Muscle of arm (tissue), 14 donors: ENCODE data around the gene PGLYRP4. TPM values are rescaled to one million over a fixed set of nuclear protein-coding genes. Genes with fewer than 3 reads are reported as not detected.

ENCODE experiments used
- DNase-seq: peaks from one replicate; pipeline ENCODE4 v3.0.0-alpha.2; 2013
- long read RNA-seq, 11 donors: transcript quantifications; one replicate each; lab custom pipeline, GENCODE V29; 2026
- polyA plus RNA-seq, 12 donors: library from polyadenylated mRNA; unstranded; fragments of 120-200 nt; gene quantifications; one replicate each; pipeline ENCODE4 v1.2.1, GENCODE V29; 2013; ENCODE audit not compliant: insufficient read length in 12 of 12

The PGLYRP4 gene
- 1 to 10 TPM in 3 of 12 donors, not detected in 9; 1.9 to 5.6 (median 1.9) TPM for polyA plus RNA-seq
- long read RNA-seq, donor 1, partial matches to known transcripts: 79 of 122 reads
- long read RNA-seq, donor 1, other reads (novel, unspliced or antisense): 43 of 122 reads
- long read RNA-seq, donor 2: 0 reads
- long read RNA-seq, donor 3: 0 reads
- long read RNA-seq, donor 4: 0 reads
- long read RNA-seq, donor 5: 0 reads
- long read RNA-seq, donor 6: 0 reads
- long read RNA-seq, donor 7: 0 reads
- long read RNA-seq, donor 8: 0 reads
- long read RNA-seq, donor 9: 0 reads
- long read RNA-seq, donor 10: 0 reads
- long read RNA-seq, donor 11: 0 reads

- no peak for DNase-seq
Measured at GRCh38 chr1:153348511-153349362, at the start of gene PGLYRP4. TSS of gene PGLYRP4 (minus strand) at chr1:153348841. CDS start at chr1:153347932, 909 bp downstream.

- no peak for DNase-seq
Measured at GRCh38 chr1:153397924-153398651, 49.4 kb upstream of the PGLYRP4 start.

DNA sequence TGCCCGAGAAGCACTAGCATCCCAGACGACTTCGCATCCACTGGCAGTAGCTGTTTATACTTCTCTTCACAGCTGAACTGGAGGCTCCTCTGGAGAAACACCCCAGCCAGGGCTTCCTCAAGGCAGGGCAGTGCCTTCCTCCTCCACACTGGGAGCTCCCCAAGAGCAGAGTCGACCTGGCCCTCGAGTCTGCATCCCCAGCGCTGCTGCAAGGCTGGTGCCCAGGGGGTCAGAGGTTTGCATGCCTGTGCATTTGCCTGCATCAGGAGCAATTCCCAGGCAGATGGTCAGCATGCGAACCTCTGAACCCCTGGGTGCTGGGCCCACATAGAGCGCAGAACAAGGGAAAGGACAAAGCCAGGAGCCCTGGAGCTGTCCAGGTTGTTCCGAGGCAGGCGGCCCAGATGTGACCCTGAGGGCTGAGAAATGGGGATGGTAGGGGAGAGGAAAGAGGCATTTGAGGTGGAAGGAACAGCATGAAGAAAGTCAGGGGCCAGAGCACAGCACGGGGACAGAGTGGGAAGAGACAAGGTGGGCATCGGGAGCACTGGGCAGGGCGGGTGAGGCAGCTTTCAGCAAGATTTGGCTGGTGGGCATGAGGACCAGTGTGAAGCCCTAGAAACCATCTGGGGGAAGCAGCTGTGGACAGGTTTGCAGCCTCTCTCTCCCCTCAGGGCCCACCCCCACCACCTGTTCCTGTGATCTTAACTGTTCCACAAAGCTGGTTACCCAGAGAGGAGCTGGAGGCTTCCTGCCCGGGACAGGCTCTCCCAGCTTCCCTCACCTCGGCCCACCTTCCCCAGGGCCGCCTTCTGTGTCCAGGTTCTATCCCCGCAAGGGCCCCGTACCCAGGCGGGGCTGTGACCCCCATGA, 48.6 kb upstream of the PGLYRP4 start:
- no peak for DNase-seq

GRCh38 chr1:153396461-153396860, 47.8 kb upstream of the PGLYRP4 start:
- no peak for DNase-seq

GRCh38 chr1:153395776-153396175, 47.1 kb upstream of the PGLYRP4 start:
- no peak for DNase-seq

DNA sequence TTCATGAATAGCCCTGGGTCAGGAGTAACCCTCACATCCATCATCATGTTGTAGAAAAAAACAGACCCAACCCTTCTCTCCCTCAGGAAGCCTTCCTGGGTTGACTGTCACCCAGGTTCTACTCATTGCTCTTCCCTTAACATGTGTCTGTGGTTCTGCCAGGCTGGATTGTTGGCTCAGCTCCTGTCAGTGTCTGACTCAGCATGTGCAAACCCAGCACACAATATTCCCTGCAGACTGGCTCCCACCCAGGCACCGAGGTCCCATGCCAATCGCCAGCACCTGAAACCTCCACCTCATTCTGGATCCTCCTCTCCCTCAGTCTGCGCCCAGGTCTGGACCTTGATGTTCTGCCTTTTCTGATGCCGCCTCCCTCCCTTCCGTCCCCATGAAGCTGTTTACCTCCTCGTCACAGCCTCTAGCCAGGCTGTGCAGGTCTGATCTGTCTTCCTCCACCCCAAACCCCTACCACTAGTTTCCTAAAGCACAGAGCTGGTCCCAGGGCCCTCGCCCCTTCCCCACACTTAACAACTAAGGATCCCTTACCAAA, 46.6 kb upstream of the PGLYRP4 start:
- no peak for DNase-seq

- no peak for DNase-seq
Measured at GRCh38 chr1:153394391-153394790, 45.8 kb upstream of the PGLYRP4 start.

- no peak for DNase-seq
Measured at GRCh38 chr1:153393926-153394325, 45.3 kb upstream of the PGLYRP4 start.

DNA sequence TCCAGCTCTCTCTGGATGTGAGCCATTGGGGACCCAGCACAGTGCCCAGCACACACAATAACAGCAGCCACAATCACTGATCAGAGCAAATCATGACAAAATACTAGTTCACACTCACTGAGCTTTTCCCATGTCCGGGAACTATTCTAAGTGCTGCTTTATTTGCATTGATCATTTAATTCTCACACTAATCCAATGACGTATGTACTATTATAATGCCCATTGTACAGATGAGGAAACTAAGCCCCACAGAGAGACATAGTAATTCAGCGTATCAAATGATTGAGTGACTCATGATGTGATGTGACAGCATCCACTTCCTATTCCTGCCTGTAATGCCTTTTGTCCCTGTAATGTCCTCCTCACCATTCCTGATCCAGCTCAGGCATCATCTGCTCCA, 44.2 kb upstream of the PGLYRP4 start:
- DNase-seq: no peak

DNA sequence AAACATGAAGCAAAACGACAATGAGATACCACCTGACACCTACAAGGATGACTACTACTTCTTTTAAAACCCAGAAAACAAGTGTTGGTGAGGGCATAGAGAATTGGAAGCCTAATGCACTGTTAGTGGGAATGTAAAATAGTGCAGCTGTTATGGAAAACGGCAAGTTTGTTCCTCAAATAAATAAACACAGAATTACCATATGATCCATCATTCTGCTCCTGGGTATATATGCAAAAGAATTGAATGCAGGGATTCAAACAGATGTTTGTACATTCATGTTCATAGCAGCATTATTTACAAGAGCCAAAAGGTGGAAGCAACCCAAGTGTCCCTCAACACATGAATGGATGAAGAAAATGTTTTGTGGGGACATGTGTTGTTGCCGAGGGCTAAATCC, 43.6 kb upstream of the PGLYRP4 start:
- no peak for DNase-seq

DNA sequence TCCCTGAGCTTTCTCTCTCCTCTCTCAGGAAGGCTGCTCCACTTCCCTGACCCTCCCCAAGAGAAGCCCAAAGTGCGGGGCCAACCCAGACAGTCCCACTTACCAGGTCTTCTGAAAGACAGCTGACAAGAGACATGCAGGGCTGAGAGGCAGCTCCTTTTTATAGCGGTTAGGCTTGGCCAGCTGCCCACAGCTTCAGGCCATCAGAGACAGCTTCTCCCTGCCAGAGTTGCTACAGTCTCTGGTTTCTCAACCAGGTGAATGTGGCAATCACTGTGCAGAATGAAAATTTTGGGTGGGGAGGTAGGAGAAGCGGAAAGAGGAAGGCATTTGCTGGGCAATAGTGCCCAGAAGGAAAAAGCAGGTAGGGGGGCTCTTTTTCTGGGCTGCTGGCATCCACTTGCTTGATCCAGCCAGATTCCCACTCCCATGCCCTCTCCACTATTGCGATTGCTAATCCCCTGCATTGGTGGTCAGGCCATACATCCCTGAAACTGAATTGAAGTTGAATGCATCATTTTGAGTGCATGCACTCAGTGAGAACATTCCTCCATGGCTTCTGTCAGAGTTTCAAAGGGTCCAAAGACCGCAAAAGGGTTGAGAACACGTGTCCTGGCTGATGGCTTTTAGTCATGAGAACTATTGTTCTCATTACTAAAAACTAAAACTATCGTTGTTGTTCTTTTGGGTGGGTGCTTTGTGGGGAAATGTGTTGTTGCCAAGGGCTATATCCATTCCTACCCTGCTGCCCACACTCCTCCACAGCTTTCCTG, 42.5 kb upstream of the PGLYRP4 start, which contains the start of gene S100A8:
Gene S100A8 (minus strand): TSS at position 136 of the 773 bp plus-strand sequence. CDS start 538 bp downstream, outside the sequence.
- DNase-seq: peak; percentile 4

DNA sequence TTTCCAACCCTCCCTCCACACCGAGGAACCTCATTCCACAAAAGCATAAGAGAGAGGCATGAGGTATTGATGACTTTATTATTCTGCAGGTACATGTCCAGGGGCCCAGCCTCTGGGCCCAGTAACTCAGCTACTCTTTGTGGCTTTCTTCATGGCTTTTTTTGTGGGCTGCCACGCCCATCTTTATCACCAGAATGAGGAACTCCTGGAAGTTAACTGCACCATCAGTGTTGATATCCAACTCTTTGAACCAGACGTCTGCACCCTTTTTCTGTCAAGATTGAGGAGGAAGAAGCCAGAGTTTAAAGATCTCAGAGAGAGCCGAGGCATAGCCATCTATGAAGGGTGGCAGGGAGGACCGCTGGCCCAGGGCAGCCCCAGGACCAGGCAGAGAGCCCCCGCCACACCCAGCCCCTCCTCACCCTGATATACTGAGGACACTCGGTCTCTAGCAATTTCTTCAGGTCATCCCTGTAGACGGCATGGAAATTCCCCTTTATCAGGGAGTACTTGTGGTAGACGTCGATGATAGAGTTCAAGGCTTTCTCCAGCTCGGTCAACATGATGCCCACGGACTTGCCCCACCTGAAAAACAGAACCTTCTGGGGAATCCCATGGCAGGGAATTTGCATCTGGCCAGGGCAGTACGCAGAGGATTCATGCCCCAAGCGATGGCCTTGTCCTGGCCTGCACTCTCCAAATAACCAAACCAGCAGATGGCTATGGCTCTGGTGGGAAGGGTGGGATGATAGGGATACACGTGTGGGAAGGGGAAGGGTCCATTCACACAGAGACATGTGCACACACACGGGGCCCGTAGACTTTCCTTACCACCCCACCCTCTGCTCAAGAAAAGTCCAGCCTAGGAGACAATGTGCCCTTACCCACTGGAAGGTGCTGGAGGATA, 41.6 kb upstream of the PGLYRP4 start:
- no peak for DNase-seq

GRCh38 chr1:153389401-153389800, 40.8 kb upstream of the PGLYRP4 start:
- DNase-seq: no peak

- DNase-seq: no peak
Measured at GRCh38 chr1:153387785-153388184, 39.1 kb upstream of the PGLYRP4 start.

DNA sequence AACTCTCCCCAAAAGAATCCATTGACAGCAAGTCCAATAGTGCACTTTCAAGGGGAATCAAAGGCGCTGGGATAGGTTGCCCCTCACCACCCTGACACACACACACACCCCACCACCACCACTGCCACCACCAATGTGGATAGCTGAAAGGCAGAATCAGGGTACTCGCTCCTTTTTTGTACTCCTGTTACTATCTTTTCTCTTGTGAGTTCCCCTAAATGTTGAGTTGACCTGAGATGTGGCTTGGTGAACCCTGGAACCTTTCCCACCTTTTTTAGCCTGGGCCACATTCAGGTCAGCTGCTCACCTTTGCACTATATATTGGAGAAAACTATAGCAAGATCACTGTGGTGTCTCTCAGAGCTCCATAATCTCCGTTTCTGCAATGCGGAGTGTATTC, 38.4 kb upstream of the PGLYRP4 start:
- no peak for DNase-seq

- peak; percentile 16 for DNase-seq
Measured at GRCh38 chr1:153386500-153386901, 37.9 kb upstream of the PGLYRP4 start.

DNA sequence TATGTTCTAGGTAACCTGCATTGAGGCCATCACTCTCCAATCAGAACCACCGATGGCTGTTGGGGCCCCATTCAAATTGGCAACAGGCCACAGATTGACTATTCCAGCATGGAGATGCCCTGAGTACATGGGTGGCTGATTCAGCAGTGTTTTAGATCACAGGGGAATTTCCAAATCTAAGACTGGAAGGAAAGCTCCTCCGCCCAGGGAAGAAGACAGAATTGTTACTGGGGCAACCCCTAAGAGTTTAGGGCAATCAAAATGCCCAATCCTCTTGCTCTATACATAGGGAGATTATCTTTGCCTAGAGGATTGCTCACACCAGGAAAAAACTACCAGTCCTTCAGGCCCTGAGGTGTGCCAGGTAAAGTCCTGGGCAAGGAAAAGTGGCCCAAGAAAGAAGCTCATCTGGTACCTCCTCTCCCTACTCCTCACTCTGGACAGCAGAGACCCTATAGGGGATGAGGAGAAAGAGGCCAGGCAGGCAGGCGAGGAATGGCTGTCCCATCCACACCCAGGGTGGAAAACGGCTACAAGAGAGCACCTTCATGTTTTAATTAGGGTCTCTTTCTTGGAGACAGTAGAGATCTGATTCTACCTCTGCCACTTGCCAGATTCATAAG, 36.4 kb upstream of the PGLYRP4 start:
- DNase-seq: no peak

DNA sequence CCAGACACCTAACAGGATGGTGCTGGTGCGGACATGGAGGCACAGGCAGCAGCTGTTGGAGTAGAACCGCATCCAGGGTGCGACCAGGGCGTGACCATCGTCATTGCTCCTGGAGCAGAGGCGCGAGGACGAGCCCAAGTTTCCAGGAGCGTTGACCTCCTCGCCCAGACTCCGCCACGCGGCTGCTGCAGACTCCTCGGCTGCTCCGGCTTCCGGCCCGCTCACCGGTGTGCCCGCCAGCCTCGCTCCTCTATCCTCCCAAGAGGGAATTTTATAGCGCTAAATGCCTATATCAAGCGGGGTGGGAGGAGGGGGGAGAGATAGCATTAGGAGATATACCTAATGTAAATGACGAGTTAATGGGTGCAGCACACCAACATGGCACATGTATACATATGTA, 32.1 kb upstream of the PGLYRP4 start:
- no peak for DNase-seq

- DNase-seq: no peak
Measured at GRCh38 chr1:153379591-153379990, 30.9 kb upstream of the PGLYRP4 start.
